ENCODE measurements around the gene OR52A1. TPM values are rescaled to one million over a fixed set of nuclear protein-coding genes. Genes with fewer than 3 reads are reported as not detected.
"Not testable (repeated sequence)": the region's sequence is repeated elsewhere in the genome, so short reads cannot be mapped to it uniquely, and the experiment has no call there.

The OR52A1 gene
- total RNA-seq, result not detected

- no peak for DNase-seq (ENCODE audit: low spot score)
Observed at GRCh38 chr11:5154657-5155056, at the start of gene OR52A1. TSS of gene OR52A1 (minus strand) at chr11:5154757. CDS start at chr11:5152369, 2,388 bp downstream.

DNA sequence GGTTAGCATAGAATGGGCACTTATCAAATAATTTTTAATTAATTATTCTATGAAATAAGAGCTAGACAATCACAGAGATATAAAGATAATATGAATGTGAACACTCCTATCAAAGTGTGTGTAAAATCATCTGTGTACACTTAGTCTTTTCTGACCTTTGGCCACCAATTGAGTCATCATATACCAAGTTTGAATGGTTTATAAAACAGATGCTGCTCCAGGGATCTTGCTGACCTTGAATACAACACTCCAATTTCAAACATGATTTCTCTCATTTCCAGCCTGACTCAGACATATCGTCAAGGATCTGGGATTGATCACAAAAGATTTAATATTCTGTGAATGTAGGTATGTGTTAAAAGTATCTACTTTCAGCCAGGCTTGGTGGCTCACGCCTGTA is 48.8 kb upstream of the OR52A1 start:
- DNase-seq (ENCODE audit: low spot score), result no peak

DNA sequence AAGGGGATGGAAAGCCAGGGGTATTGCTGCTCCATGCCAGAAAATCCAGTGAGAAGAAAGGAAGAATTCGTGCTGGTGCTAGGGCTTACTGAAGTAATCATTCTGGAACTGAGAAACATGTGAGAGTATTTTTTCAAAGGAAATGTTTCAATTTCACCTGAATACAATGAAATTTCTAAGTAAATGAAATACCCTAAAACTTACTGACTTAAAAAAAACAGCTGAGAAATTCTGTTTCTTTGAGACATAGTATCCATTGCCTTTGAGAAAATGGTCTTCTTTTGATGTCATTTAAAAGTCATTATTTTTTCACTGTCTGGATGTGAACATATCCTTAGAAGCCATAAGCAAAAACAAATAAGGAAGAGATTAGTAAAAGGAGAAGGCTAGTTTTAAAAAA is 46.0 kb upstream of the OR52A1 start, which contains the start of gene OR51V1:
Gene OR51V1 (minus strand): TSS at position 101 of the 400 bp plus-strand sequence. CDS start 0 bp downstream, at position 101.
- DNase-seq (ENCODE audit: low spot score), result no peak

- no peak for DNase-seq (ENCODE audit: low spot score)
Observed at GRCh38 chr11:5198285-5198684, 43.7 kb upstream of the OR52A1 start.

DNA sequence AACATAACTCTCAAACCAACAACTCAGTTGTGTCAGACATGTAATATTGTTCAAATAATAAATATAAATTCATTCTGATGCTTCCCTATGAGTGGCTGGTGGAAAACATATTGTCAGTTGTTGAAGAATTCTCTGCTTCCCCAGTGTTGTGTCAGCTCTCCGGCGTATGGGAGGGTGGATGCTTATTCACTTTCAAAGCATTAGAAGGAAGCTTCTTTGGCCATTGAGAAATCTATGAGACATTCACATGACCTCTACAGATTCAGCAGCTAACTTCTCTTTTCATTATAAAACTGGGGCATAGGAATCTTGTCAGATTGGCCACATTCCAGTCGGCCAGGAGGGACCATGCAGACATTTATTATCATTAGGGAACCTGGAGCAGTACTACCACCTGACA is 43.0 kb upstream of the OR52A1 start:
- no peak for DNase-seq (ENCODE audit: low spot score)

DNA sequence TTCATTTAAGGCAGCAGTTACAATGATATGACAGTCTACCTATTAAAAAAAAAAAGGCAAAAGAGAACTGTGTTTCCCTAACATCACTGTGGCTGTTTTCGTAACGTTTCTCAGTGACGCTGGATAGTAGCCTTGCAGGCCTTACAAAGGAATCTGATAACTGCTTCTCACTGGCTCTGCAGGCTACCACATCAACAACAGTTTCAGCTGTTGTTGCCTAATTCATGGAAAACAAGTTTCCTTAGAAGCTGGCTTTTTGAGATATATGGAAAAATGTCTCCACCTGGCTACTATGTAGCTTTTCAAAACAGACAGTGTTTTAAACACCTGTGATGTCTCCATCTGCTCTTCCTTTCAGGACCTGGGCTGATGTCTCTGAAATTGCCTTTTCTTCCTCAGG is 42.2 kb upstream of the OR52A1 start:
- no peak for DNase-seq (ENCODE audit: low spot score)

GRCh38 chr11:5196067-5196466 is 41.5 kb upstream of the OR52A1 start:
- no peak for DNase-seq (ENCODE audit: low spot score)

- DNase-seq (ENCODE audit: low spot score), result no peak
Observed at GRCh38 chr11:5192738-5193137, 38.2 kb upstream of the OR52A1 start.

DNA sequence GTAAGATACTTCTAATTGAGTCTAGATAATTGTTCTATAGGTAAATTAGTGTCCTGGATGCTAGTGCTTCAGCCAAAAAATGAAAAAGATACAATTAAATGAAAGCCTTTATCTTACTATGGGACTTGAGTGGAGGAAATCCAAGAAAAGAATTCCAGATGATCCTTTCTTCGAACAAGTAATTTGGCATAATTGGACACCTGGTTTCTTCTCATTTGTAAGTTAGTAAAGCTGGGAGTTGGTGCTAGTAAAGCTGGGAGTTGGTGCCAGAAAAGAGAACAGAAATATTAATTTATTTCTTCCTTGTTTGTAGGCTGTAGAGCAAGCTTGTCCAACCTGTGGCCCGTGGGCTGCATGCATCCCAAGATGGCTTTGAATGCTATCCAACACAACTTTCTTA is 33.6 kb upstream of the OR52A1 start:
- DNase-seq (ENCODE audit: low spot score), result no peak

- DNase-seq (ENCODE audit: low spot score), result no peak
Observed at GRCh38 chr11:5178046-5178837, 23.7 kb upstream of the OR52A1 start.

DNA sequence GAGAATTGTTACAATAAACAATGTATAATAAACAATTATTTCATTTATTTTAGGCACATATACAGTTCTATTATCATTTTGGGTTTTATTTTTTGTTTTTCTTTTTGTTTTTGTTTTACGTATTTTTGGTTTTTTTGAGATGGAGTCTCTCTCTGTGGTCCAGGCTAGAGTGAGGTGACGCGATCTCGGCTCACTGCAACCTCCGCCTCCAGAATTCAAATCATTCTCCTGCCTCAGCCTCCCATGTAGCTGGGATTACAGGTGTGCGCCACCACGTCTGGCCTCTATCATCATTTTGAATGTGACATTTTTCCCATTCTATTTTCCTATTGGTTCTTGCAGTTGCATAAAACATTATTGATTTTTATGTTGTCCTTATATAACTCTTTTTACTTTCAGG is 20.4 kb upstream of the OR52A1 start:
- no peak for DNase-seq (ENCODE audit: low spot score)

GRCh38 chr11:5171856-5172255 is 17.3 kb upstream of the OR52A1 start:
- no peak for DNase-seq (ENCODE audit: low spot score)

DNA sequence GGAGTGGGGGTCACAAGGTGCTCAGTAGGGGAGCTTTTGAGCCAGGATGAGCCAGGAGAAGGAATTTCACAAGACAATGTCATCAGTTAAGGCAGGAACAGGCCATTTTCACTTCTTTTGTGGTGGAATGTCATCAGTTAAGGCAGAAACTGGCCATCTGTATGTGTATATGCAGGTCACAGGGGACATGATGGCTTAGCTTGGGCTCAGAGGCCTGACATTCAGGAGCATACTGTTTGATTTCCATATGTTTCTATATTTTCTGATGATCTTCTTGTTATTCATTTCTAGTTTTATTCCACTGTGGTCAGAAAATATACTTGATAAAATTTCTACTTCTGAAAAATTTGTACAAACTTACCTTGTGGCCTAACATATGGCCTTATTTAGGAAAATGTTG is 11.3 kb upstream of the OR52A1 start:
- DNase-seq (ENCODE audit: low spot score), result not testable (repeated sequence)

DNA sequence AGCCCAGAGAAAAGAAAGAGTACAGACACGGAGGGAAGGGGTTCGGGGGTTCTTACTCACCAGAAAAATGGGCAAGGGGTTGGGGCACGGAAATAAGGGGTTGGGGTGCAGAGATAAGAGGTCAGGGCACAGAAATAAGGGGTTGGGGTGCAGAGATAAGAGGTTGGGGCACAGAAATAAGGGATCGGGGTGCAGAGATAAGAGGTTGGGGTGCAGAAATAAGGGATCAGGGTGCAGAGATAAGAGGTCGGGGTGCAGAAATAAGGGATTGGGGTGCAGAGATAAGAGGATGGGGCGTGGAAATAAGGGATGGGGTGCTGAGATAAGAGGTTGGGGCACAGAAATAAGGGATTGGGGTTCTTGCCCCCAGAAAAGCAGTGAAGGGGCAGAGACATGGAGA is 10.2 kb upstream of the OR52A1 start:
- DNase-seq (ENCODE audit: low spot score), result not testable (repeated sequence)

- not testable (repeated sequence) for DNase-seq (ENCODE audit: low spot score)
Observed at GRCh38 chr11:5161045-5161444, 6.5 kb upstream of the OR52A1 start.

GRCh38 chr11:5160217-5160616 is 5.7 kb upstream of the OR52A1 start:
- not testable (repeated sequence) for DNase-seq (ENCODE audit: low spot score)

DNA sequence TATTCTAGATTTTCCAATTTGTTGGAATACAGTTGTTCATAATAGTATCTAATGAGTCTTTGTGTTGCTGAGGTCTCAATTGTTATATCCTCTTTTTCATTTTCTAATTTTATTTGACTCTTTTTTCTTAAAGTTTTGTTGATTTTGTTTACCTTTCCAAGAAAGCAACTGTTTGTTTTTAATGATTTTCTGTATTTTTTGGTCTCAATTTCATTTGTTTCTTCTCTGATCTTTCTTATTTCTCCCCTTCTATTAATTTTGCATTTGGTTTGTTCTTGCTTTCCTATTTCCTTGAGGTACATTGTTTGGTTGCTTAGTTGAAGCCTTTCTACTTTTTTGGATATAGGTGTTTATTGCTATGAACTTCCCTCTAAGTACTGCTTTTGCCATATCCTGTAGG is 5.2 kb upstream of the OR52A1 start:
- no peak for DNase-seq (ENCODE audit: low spot score)

DNA sequence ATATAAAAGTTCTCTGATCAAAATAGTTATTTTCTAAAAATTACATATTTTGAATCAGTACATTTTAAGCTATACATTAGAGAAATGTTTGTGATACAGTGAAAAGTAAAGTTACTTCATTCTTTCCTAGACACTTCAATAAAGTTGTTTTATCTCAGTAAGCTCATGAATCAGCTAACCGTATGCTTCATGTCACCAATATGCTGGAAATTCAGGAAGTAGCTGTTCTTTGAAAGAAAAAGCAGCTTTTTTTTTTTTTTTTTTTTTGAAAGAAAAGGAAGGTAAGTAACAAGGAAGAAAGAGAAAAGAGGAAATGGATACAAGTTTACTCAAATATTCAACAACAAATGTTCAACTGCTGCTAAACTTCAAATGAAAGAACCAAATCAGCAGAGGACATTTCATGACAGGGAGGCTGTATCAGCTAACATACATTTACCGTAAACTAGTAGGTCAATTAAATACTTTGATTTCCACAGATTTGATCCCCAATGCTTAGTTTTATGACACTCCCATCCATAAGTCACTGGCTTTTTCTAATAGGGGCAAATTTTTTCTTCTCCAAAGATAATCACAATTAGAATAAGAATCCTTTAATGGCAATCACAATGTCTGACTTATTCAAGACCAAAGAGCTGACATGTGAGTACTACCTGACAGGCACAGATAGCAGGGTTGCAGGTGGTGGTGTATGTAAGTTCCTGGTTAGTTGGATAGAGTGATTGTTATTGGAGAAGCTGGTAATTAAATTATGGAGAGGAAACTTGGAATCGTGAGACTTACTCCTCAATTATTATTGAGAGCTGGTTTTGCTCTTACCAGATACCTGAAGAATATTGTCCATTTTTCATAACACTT is 754 bp downstream of the OR52A1 start:
- no peak for DNase-seq (ENCODE audit: low spot score)

DNA sequence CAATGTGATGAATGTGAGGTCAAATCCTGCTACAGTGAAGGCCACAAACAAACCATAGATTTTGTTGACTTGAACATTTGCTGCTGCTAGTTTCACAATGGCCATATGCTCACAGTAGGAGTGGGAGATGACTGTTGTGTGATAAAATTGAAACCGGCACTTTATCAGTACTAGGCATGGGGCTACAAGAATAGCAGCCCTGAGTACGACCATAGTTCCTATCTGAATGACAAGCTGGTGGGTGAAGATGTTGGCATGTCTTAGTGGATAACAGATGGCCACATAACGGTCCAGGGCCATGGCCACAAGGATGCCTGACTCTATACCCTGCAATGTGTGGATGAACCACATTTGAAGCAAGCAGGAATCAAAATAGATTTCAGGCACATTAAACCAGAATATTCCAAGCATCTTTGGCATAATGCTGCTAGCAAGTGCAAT is 2.8 kb downstream of the OR52A1 start:
- no peak for DNase-seq (ENCODE audit: low spot score)

GRCh38 chr11:5144206-5144605 is 10.4 kb downstream of the OR52A1 start:
- not testable (repeated sequence) for DNase-seq (ENCODE audit: low spot score)

- DNase-seq (ENCODE audit: low spot score), result no peak
Observed at GRCh38 chr11:5137996-5138395, 16.6 kb downstream of the OR52A1 start, which contains the start of gene OR52A5. TSS of gene OR52A5 (minus strand) at chr11:5138356. CDS start at chr11:5132642, 5,714 bp downstream.

DNA sequence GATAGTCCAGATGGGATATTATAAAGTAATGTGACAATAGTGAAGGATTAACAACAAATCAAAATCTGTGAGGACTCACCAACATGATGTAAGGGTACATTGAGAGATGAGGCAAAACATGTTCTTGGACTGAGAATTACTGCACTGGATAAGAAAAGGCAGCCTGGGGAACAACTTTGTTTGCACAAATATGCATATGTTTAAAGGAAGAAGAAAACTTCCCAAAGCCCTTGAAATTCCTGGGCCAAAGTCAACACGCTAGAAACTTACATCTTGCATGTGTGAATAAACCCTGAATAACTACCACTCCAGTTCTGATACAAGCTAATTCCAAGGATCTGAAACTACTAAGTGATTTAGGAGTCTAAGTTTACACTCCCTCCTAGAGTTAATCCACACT is 17.5 kb downstream of the OR52A1 start:
- no peak for DNase-seq (ENCODE audit: low spot score)

- no peak for DNase-seq (ENCODE audit: low spot score)
Observed at GRCh38 chr11:5136261-5136660, 18.3 kb downstream of the OR52A1 start.
